ENCODE measurements around the gene AGFG1.

DNA sequence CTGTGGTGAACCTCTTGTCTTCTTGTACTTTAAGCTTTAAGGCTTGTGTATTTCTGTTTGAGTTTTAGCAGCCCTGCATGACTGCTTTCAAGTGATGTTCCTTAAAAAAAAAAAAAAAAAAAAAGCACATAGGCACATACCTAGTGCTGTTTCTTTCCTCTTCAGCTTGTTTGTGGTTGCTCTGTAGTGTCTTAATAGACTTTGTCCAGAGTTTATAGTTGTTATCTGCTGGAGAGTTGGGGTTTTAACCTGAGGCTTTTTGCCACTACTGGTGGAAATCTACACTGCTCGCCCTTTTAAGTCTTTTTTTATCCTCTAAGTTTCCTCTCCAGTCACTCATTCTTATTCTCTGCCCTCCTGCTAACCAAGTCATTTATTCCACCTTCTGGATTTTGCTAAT lies 34.5 kb downstream of the AGFG1 start:
- TF ChIP-seq, protein P1, sequence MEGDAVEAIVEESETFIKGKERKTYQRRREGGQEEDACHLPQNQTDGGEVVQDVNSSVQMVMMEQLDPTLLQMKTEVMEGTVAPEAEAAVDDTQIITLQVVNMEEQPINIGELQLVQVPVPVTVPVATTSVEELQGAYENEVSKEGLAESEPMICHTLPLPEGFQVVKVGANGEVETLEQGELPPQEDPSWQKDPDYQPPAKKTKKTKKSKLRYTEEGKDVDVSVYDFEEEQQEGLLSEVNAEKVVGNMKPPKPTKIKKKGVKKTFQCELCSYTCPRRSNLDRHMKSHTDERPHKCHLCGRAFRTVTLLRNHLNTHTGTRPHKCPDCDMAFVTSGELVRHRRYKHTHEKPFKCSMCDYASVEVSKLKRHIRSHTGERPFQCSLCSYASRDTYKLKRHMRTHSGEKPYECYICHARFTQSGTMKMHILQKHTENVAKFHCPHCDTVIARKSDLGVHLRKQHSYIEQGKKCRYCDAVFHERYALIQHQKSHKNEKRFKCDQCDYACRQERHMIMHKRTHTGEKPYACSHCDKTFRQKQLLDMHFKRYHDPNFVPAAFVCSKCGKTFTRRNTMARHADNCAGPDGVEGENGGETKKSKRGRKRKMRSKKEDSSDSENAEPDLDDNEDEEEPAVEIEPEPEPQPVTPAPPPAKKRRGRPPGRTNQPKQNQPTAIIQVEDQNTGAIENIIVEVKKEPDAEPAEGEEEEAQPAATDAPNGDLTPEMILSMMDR (IDR thresholded peaks at IDR 0.05) = no peak
- no peak for TF ChIP-seq POLR2A (IDR thresholded peaks at IDR 0.05)

Data from suprapubic skin (tissue), 3 donors.